H1 (cell line): ENCODE results near the gene ACVRL1.

Source experiments
- CBX5 ChIP-seq: fragments of 300-800, 300-1000 bp; sonication (generic); IDR thresholded peaks from 2 replicates; pipeline ENCODE4 v1.7.1; 2016; ENCODE audit warnings: antibody characterized with exemption, low read length, low read depth
- EGR1 ChIP-seq: IDR thresholded peaks from 2 replicates; pipeline ENCODE4 v1.6.1; 2011; ENCODE audit warnings: low read depth, low read length, borderline replicate concordance
- EP300 ChIP-seq, 2 experiments: IDR thresholded peaks; 1 replicate in 1 of 2; 2 replicates in 1 of 2; pipeline ENCODE4 v1.6.1; 2011 to 2012; ENCODE audit warnings: low read depth in 2 of 2, low read length in 2 of 2, mild to moderate bottlenecking in 2 of 2, borderline replicate concordance in 1 of 2, inconsistent platforms in 1 of 2, moderate library complexity in 1 of 2
- EZH2 ChIP-seq: fragments of 200-600 bp; sonication (generic); IDR thresholded peaks from 2 replicates; pipeline ENCODE4 v1.7.1; 2012; ENCODE audit warnings: low read depth, mild to moderate bottlenecking, moderate library complexity, low read length, inconsistent platforms; ENCODE audit not compliant: severe bottlenecking
- GABPA ChIP-seq: IDR thresholded peaks from 2 replicates; pipeline ENCODE4 v1.6.1; 2011; ENCODE audit warnings: mild to moderate bottlenecking, low read length, moderate library complexity, borderline replicate concordance; ENCODE audit not compliant: insufficient read depth
- HDAC6 ChIP-seq: IDR thresholded peaks from one replicate; pipeline ENCODE4 v1.7.1; 2012; ENCODE audit warnings: low read depth, mild to moderate bottlenecking, inconsistent platforms, low read length, moderate library complexity
- JUND ChIP-seq: IDR thresholded peaks from 2 replicates; pipeline ENCODE4 v1.6.1; 2011; ENCODE audit warnings: mild to moderate bottlenecking, improper control_type of control experiment, low read length
- POLR2A ChIP-seq, 2 experiments: IDR thresholded peaks; 1 replicate in 1 of 2; 2 replicates in 1 of 2; pipeline ENCODE4 v1.6.1; 2011; ENCODE audit warnings: low read depth in 2 of 2, low read length in 2 of 2, mild to moderate bottlenecking in 2 of 2; ENCODE audit errors: control extremely low read depth in 1 of 2
- RFX5 ChIP-seq: IDR thresholded peaks from 2 replicates; pipeline ENCODE4 v1.6.1; 2011; ENCODE audit warnings: low read depth, low read length, improper control_type of control experiment, borderline replicate concordance
- SIN3A ChIP-seq, 2 experiments: IDR thresholded peaks in 1 of 2; conservative IDR thresholded peaks in 1 of 2; 2 replicates each; pipeline ENCODE4 v1.6.1; 2011 to 2012; ENCODE audit warnings: low read length in 2 of 2, improper control_type of control experiment in 1 of 2, low read depth in 1 of 2, mild to moderate bottlenecking in 1 of 2
- TAF1 ChIP-seq: IDR thresholded peaks from 2 replicates; pipeline ENCODE4 v1.6.1; 2011; ENCODE audit warnings: mild to moderate bottlenecking, low read depth, low read length
- TF ChIP-seq, protein P1 (sequence below), 3 experiments: IDR thresholded peaks; 1 replicate in 2 of 3; 2 replicates in 1 of 3; pipeline versions ENCODE4 v1.5.1 to v1.6.1; 2011; ENCODE audit warnings: low read length in 3 of 3, mild to moderate bottlenecking in 3 of 3, inconsistent platforms in 2 of 3, low read depth in 1 of 3, moderate library complexity in 1 of 3; ENCODE audit not compliant: insufficient read depth in 1 of 3; ENCODE audit errors: control extremely low read depth in 1 of 3

DNA sequence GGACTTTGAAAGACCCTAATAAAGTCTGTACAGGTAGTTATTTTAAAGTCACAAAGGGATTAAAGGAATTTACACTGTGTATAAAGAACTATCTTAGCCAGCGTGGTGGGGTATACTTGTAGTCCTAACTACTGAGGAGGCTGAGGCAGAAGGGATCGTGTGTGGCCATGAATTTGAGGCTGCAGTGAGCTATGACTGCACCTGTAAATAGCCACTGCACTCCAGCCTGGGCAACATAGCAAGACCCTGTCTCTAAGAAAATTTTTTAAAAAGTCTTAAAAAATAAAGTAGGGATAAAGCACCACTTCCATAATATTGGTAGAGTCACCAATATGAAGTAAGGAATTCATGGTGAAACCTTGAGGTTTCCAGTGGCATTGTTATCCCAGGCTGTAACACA lies 62.3 kb downstream of the ACVRL1 start:
- TF ChIP-seq RFX5 (no peak), GABPA (no peak), POLR2A (IDR thresholded peaks at IDR 0.05; ENCODE audit: control extremely low read depth in 1 of 2, low read depth in 2 of 2, low read length in 2 of 2) (no peak), HDAC6 (no peak), EGR1 (no peak), SIN3A (conservative IDR thresholded peaks at IDR 0.05 in 1 of 2, IDR thresholded peaks at IDR 0.05 in 1 of 2; ENCODE audit: low read depth in 1 of 2, low read length in 2 of 2) (no peak), EP300 (IDR thresholded peaks at IDR 0.05; ENCODE audit: borderline replicate concordance in 1 of 2, low read depth in 2 of 2, low read length in 2 of 2) (no peak), CBX5 (no peak), JUND (no peak), EZH2 (no peak), TAF1 (no peak)
- TF ChIP-seq, protein P1, sequence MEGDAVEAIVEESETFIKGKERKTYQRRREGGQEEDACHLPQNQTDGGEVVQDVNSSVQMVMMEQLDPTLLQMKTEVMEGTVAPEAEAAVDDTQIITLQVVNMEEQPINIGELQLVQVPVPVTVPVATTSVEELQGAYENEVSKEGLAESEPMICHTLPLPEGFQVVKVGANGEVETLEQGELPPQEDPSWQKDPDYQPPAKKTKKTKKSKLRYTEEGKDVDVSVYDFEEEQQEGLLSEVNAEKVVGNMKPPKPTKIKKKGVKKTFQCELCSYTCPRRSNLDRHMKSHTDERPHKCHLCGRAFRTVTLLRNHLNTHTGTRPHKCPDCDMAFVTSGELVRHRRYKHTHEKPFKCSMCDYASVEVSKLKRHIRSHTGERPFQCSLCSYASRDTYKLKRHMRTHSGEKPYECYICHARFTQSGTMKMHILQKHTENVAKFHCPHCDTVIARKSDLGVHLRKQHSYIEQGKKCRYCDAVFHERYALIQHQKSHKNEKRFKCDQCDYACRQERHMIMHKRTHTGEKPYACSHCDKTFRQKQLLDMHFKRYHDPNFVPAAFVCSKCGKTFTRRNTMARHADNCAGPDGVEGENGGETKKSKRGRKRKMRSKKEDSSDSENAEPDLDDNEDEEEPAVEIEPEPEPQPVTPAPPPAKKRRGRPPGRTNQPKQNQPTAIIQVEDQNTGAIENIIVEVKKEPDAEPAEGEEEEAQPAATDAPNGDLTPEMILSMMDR (IDR thresholded peaks at IDR 0.05; ENCODE audit: control extremely low read depth in 1 of 3, insufficient read depth in 1 of 3, low read depth in 1 of 3, low read length in 3 of 3) = no peak
